ENCODE data around the gene CRACDL.

DNA sequence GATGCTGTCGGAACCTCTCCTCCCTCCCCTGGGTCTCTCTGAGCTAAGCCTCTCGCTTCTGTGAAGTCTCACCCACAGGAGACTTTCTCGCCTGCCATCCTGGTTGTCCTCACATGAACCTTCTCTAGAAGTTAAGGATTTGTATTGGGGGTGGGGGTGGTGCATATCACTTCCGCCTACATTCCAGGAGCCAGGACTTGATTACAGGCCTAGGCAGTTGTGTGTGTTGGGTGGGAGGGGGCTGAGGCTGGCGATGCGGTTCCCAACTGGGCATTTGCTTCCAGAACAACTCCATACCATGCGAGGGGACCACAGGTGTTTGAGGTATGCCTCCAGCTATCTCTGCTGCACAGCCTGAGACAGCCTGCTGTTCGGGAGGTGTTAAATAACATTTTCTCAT lies 148.3 kb downstream of the CRACDL start:
- TF ChIP-seq, protein P1, sequence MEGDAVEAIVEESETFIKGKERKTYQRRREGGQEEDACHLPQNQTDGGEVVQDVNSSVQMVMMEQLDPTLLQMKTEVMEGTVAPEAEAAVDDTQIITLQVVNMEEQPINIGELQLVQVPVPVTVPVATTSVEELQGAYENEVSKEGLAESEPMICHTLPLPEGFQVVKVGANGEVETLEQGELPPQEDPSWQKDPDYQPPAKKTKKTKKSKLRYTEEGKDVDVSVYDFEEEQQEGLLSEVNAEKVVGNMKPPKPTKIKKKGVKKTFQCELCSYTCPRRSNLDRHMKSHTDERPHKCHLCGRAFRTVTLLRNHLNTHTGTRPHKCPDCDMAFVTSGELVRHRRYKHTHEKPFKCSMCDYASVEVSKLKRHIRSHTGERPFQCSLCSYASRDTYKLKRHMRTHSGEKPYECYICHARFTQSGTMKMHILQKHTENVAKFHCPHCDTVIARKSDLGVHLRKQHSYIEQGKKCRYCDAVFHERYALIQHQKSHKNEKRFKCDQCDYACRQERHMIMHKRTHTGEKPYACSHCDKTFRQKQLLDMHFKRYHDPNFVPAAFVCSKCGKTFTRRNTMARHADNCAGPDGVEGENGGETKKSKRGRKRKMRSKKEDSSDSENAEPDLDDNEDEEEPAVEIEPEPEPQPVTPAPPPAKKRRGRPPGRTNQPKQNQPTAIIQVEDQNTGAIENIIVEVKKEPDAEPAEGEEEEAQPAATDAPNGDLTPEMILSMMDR (IDR thresholded peaks at IDR 0.05) = no peak
- TF ChIP-seq POLR2A (IDR thresholded peaks at IDR 0.05) (no peak), POLR2AphosphoS5 (IDR thresholded peaks at IDR 0.05) (no peak)

All from prostate gland (tissue), 2 donors.